HG03045 (cell line): ENCODE measurements around the gene FKBP10.
"Not testable (repeated sequence)": the region's sequence is repeated elsewhere in the genome, so short reads cannot be mapped to it uniquely, and the experiment has no call there.

ENCODE experiments used
- ATAC-seq: cut with Tn5 transposase; IDR thresholded peaks from one replicate; pipeline ENCODE4 v1.9.1; 2021; ENCODE audit warnings: mild to moderate bottlenecking, moderate library complexity; ENCODE audit not compliant: unreplicated experiment

Gene FKBP10

DNA sequence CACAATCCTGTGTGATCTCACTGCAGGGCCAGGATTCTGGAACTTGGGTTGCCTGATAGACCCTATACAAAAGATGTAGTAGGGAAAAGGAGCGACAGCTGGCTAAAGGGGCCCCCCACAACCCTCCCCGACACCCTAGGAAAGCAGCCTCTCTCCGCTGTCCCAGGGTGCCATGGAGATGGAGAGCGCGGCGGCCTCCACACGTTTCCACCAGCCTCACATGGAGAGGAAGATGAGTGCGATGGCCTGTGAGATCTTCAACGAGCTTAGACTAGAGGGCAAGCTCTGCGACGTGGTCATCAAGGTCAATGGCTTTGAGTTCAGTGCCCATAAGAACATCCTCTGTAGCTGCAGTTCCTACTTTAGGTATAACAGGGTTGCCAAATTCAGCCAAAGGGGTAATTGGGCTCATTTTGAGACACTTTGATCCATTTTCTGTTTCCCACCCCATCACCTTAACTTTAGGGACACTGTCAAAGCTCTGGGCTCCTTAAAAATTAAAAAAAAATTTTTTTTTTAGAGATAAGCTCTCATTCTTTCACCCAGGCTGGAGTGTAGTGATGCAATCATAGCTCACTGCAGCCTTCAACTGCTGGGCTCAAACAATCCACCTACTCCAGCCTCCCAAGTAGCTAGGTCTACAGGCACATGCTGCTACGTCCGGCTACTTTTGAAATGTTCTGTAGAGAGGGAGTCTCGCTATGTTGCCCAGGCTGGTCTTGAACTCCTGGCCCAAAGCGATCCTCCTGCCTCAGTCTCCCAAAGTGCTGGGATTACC lies 25.1 kb downstream of the FKBP10 start, which contains the start of gene KLHL10:
Gene KLHL10 (plus strand): TSS at position 65 of the 778 bp plus-strand sequence. CDS start 108 bp downstream, at position 173.
- no peak for ATAC-seq

DNA sequence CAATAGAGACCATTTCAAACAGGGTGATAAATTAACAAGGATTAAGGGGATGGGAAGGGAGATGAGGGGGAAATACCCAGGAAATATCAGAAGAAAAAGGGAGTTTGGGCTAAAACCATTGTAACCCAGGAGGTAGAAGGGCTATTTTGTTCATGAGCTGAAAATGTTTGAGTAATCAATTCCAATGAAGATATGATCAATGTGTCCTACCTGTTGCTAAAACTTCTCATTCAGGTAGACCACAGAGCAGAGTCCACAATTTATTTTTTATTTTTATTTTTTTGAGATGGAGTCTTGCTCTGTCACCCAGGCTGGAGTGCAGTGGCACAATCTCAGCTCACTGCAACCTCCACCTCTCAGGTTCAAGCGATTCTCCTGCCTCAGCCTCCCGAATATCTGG lies 26.6 kb downstream of the FKBP10 start:
- ATAC-seq = not testable (repeated sequence)

DNA sequence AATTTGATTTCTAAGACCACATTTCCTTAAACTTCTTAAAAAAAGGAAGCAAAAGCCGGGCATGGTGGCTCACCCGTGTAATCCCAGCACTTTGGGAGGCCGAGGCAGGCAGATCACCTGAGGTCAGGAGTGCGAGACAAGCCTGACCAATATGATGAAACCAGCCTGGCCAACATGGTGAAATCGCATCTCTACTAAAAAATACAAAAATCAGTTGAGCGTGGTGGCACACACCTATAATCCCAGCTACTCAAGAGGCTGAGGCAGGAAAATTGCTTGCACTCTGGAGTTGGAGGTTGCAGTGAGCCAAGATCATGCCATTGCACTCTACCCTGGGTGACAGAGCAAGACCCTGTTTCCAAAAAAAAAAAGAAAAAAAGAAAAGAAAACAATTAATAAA lies 28.0 kb downstream of the FKBP10 start:
- not testable (repeated sequence) for ATAC-seq

DNA sequence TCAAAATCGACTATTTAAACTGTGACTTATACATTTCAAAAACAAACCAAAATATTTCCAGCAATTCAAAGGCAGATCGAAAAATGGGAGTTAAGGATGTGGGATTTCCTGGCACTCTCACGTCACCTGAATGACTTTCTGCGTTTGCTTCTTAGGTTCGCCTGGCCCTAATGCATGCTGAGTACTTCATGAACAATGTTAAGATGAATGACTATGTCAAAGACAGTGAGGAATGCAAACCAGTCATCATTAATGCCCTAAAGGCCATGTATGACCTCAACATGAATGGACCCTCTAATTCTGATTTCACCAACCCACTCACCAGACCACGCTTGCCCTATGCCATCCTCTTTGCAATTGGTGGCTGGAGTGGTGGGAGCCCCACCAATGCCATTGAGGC lies 32.2 kb downstream of the FKBP10 start:
- no peak for ATAC-seq

DNA sequence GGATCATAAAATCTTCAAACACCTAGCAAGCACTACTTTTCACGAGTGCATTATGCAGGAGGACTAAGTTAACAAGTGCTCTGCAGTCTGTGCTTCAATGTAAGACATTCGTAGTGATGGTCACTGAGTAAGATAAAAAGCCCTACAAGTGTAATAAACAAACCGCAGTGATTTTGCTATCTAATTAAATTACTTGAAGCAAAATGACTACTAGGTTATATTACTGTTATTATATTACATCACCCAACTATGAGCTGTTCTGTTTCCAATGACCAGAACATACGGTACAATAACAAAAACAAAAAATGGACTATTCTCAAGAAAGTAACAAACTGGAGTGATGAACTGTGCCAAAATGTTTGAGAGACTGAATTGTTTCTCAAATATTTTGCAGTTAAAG lies 36.0 kb downstream of the FKBP10 start:
- no peak for ATAC-seq

DNA sequence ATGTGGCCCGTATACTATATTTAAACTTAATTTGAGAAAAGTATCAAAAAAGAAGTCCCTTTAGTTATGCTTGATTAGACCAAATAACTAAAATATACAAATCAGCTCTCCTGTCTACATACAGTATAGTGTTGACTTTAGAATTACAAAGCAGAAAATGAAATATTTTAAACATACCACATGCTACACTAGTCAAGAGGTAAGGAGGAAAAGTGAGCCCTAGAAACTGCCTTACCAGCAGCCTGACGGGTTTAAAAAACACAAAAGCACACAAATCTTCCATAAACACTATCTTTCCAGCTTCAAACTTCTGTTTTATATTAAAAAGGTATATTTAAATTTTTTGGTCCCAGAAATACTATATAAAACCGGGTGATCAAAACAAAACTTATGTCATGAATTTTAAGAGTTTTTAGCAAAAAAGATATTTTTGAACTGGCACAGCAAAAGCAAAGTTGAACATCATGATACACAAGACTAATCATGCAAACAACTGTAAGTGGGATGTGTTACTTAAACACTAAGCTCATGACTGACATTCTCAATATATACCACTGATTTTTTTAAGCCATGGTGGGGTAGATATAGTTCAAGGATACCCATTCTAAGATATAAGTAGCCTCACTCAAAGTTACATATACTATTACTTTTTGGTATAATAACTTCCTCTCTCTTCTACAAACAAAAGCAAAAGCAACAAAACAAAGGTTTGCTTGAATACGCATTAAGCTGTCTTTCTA lies 36.6 kb downstream of the FKBP10 start:
- no peak for ATAC-seq

DNA sequence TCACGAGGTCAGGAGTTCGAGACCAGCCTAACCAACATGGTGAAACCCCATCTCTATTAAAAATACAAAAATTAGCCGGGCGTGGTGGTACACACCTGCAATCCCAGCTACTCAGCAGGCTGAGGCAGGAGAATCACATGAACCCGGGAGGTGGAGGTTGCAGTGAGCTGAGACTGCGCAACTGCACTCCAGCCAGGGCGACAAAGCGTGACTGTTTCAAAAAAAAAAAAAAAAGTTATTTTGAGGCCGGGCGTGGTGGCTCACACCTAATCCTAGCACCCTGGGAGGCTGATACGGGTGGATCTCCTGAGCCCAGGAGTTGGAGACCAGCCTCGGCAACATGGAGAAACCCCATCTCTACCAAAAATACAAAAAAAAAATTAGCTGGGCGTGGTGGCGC lies 38.6 kb downstream of the FKBP10 start:
- not testable (repeated sequence) for ATAC-seq

DNA sequence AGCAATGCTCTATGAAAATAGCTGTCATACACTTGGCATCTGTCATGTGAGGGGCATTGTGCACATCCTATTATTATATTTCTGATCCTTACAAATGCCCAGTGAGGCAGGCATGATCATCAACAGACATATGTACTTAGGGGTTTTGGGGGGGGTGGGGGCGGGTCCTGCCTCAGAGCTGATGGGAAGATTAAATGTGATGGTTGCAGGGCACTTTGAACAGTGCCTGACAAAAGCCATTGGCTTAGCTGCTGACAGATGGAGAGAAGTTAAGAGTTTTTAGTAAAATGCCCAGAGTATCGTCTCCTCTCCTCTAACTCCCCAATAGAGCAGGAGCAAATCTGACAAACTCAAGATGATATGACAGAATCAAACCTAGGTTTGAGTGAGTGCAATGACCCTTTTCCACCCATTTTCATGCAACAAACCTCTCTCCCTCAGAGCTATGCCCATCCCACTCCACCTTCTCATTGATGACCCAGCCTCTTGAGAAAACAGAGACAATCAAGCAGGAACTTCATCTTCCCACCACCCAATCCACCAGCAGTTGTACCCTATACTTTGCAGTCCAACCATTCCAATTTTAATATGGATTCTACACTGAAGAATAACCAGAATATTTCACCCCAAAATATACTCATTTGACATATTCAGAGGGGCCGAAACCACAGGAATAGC lies 47.6 kb downstream of the FKBP10 start:
- no peak for ATAC-seq

DNA sequence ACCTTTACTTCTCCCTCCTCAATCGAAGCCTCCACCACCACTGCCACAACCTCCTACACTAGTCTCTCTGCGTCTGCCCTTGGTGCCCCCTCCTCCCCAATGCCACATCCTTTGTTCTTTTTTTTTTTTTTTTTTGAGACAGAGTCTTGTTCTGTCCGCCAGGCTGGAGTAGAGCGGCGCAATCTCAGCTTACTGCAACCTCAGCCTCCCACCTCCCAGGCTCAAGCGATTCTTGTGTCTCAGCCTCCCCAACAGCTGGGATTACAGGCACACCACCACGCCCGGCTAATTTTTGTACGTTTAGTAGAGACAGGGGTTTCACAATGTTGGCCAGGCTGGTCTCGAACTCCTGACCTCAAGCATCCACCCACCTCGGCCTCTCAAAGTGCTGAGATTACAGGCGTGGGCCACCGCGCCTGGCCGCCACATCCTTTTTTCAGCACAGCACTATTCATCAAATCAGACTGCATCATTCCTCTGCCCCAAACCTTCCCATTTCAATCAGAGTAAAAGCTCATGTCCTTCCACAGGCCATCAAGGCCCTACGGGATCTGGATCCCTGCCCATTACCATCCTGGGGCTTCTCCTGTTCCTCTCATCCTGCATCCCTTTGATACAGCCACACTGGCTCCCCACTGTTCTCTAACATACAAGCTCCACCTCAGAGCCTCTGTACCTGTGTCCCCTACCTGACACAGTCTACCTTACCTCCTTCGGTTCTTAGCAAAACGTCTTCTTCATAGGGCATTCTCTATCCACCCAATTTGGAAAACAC lies 50.5 kb downstream of the FKBP10 start:
- no peak for ATAC-seq

DNA sequence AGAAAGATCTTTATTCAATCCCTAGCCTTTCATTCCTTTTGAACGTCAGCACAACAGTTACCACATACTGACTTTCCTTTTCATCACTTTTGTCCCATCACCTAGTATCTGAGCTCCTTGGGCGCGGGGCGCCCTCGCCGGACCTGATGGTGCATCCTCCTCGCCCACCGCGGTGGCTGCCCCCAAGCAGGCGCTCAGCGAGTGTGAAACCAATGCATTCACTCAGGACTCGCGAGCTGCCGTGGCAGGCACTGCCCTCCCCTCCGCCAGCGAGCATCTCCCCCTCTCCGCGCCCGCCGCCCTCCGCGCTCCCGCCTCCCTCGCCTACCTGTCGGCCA lies 51.7 kb downstream of the FKBP10 start:
- no peak for ATAC-seq

DNA sequence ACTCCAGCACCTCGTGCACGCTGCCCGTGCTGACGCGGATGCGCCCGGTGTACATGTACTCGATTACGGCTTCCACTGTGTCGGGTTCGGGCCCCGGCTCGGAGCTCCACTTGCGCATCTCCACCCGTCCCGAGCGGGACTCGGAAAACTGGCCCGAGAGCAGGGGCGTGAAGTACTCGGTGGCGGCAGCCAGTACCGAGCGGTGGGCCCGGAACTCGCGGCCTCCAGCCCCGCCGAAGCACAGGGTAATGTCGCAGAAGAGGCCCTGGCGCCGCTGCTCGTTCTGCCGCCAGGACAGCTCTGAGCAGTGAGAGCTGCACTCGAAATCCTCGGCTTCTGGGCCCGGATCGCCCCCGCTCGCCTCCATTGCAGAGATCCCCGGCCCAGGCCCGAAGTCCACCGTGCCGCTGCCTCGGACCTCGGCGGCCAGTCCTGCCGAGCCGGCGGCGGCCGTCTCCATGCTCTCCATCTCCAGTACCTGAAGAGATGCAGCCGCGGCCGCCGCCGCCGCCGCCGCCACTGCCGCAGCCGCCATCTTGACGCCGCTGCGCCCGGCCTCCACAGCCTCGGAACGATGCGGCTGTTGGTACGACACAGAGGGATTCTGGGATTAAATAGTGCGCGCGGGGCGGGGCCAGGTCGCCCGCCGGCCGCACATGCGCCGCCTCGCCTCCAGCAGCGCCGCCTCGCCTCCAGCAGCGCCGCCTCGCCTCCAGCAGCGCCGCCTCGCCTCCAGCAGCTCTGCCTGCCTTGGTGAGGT lies 52.2 kb downstream of the FKBP10 start, which contains the start of gene KLHL11:
Gene KLHL11 (minus strand): TSS at position 588 of the 760 bp plus-strand sequence. CDS start 53 bp downstream, at position 535.
- peak; percentile 76 for ATAC-seq

DNA sequence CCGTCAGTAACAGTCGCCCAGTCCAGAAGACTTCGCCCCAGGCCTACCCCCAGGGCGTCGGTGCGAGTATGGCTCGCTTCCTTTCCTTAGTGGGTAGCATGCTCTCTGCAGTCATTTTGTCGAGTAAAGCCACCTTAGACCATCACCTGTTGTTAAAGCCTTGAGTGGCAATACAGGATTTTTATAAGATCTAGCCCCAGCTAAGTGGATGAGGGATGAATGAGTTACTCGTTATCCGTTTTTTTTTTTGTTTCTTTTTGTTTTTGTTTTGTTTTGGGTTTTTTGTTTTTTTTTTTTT lies 52.7 kb downstream of the FKBP10 start:
- ATAC-seq = no peak

DNA sequence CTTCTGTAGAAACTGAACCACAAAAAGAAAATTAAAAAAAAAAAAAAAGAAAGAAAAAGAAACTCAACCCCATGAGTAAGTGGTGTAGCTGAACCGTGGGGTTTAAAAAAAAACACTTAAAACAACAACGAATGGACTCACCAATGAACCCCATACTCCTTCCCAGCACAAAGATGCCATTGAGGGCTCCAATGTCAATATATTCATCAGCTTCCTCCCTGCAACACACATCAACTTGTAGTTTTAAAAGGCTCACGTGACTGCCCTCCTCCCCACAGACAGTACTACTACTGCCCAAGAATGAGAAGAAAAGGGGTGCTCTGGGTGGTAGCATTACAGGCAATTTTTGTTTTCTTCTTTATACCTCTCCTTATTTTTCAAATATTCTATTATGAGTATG lies 55.8 kb downstream of the FKBP10 start:
- no peak for ATAC-seq

DNA sequence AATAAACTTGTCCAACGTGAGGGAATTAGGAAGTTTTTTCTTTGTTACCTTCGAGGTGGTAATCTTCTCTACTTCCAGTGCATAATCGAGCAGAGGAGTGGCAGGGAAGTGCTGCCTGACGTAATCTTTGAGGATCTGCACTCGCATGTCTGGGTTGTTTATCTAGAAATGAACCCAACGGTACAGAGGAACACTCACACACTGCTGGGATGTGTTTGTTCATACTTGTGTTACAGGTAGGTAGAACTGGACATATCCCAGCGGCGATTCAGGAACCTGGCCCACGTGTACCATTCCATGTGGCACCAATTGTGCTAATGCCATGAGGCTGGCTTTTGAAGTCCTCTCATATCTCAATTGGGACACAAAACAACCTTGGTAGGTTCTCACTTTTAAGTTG lies 56.6 kb downstream of the FKBP10 start:
- ATAC-seq = no peak

DNA sequence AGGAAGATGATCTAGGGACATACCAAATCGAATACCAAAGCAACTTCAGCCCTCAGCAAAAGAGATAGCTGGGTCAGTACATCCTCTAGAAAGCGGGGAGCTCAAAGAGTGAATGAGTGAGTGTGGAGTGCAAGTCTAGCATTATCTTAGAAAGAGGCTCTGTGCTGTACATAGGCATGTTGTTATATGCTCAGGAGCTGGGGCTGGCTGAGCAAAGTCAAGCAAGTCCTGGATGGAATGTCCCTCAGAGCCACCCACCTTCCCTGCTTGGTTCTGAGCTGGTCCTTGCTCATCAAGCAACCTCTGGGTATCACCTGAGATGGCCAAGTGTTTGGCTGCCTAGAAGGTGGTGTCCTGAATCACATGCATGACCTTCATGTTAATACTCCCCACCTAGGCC lies 57.3 kb downstream of the FKBP10 start:
- no peak for ATAC-seq

DNA sequence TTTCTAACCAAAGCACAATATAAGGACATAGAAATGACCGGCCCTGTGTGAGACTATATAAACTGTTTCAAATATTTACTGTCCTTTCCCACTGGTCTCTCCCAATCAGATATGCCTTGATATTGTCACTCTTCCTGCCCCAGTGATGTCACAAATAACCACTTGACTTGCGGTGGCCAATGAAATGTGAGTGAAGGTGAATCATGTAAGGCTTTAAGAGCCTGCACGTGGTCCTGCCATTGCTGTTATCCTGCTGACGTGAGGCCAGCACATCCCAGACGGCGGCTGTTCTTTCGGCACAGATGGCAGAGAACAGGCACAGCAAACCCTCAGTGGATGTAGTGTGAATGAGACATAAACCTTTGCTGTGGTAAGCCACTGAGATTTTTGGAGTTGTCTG lies 57.8 kb downstream of the FKBP10 start:
- no peak for ATAC-seq

DNA sequence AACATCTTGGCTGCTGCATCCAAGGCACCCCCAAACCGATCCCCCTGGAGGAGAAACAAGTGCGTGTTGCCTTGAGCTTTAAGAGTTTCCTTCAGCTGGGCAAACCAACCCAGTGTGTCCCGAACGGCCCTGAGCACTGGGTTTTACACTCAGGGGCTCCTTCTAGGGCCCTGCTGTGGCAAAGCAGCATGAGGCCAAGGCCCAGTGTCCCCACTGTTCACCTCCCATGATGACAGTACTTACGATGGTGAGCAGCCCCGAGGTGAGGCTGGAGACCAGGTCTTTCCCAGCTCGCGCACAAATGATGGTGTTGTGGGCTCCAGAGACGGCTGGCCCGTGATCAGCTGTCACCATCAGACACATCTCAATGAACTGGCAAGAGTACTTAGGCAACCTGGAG lies 59.0 kb downstream of the FKBP10 start:
- ATAC-seq = no peak
